Astrocyte (in vitro differentiated cells and primary cell): ENCODE data around the gene CRP.

Experiments
- CTCF ChIP-seq: IDR thresholded peaks from 2 replicates; pipeline ENCODE4 v1.5.1; 2011; ENCODE audit warnings: low read depth, mild to moderate bottlenecking, inconsistent platforms, low read length, moderate library complexity; ENCODE audit not compliant: insufficient read depth
- EZH2 ChIP-seq: IDR thresholded peaks from 2 replicates; pipeline ENCODE4 v1.6.1; 2012; ENCODE audit warnings: mild to moderate bottlenecking, low read length, inconsistent platforms; ENCODE audit not compliant: insufficient read depth

- TF ChIP-seq CTCF (no peak), EZH2 (no peak)
These were observed 2.3 kb downstream of the CRP start for GRCh38 chr1:159712080-159712479.
